ENCODE results near the gene MN1. TPM values are rescaled to one million over a fixed set of nuclear protein-coding genes. Genes with fewer than 3 reads are reported as not detected.

The MN1 gene
- total and polyA plus RNA-seq, 12 donors = 2.3 to 8.3 (median 5.5) TPM

DNA sequence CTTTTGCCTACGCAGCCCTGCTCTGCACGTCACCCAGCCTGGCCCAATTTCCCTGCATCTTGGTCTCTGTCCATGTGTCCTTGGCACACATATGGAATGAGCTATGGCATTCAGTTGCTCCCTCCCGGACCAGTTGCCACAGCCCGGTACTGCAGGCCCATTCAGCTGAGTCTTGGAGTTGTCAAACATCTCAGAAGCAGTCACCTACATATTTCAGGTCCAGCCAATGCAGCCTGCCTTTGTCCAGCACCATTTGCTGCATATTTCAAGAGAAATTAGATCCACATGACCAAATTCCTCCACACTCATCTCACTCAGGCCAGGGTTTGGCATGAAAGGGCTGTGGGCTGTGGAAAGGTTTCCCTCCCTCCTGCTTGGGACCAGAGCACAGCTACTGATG lies 76.8 kb downstream of the MN1 start:
- H3K27ac ChIP-seq = peak overlapping the region in 3 of 10 donors; percentile 4 to 30 (median 9)
- ATAC-seq (no peak), DNase-seq (no peak)
- no peaks in the 10 kb centered on the region for H3K27me3 ChIP-seq
- H3K9me3 ChIP-seq = no peaks in the 10 kb centered on the region
- H3K4me3 ChIP-seq = no peak overlapping the region
- H3K4me1 ChIP-seq = peaks cover 4 to 41% (median 21%) of the 10 kb centered on the region in 9 donors
- intact Hi-C loops (cut with DNase I) = loop anchor here in 2 of 10 donors (5.0 to 10.0 kb wide), 3 partner anchors 63 to 78 kb away; partner anchors contain the start of gene MN1 (in 1 of the 2)
- no peak for TF ChIP-seq CTCF (IDR thresholded peaks at IDR 0.05)
- H3K36me3 ChIP-seq = no peaks in the 10 kb centered on the region
- WGBS, 2 donors = 83 to 92% methylated on average over 4 of the region's 4 CpGs

DNA sequence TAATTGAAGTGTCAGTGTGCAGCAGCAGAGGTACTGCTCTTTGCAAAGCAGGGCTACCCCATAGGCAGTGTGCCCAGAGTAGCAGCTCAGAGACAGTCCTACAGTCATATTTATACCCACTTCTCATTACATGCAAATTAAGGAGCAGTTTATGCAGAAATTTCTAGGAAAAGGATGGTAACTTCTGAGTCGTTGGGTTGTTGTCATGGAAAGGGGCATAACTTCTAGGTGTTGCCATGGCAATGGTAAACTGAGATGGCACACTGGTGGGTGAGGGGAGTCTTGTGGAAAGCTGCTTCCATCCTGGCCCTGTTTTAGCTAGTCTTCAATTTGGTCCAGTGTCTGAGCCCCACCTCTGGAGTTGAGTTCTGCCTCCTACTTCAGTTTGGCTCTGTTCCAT lies 77.4 kb downstream of the MN1 start:
- 76 to 94% methylated on average over 1 of the region's 1 CpG for WGBS, 2 donors
- DNase-seq = no peak
- Histone ChIP-seq H3K27me3 (no peaks in the 10 kb centered on the region), H3K4me1 (peaks cover 4 to 47% (median 26%) of the 10 kb centered on the region in 9 donors), H3K4me3 (no peak overlapping the region), H3K36me3 (no peaks in the 10 kb centered on the region), H3K27ac (no peak overlapping the region), H3K9me3 (no peaks in the 10 kb centered on the region)
- no peak for ATAC-seq
- no peak for TF ChIP-seq CTCF (IDR thresholded peaks at IDR 0.05)
- intact Hi-C loops (cut with DNase I) = loop anchor here in 2 of 10 donors (5.0 to 10.0 kb wide), 2 partner anchors 71 to 78 kb away; partner anchors contain the start of gene MN1 (in 1 of the 2)

GRCh38 chr22:27723708-27724107 lies 77.8 kb downstream of the MN1 start:
- intact Hi-C loops (cut with DNase I) = loop anchor here in 2 of 10 donors (5.0 to 10.0 kb wide), 2 partner anchors 71 to 79 kb away; partner anchors contain the start of gene MN1 (in 1 of the 2)
- H3K27ac ChIP-seq = no peak overlapping the region

DNA sequence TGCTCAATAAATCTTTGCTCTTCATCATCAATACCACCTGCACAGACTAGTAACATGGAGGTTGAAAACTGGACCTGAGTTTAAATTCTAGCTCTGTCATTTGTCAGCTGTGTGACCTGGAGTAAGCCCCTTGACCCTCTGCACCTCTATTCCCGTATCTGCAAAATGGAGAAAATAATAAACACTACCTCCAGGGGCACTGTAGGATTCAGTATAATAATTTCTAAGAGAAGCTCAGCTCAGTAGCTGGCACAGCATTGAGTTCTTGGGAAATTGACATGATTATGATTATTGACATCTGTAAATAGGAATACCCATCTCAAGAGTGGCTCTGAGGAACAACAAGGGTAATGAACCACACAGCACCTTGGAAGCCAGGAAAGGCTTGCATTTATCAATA lies 78.4 kb downstream of the MN1 start:
- TF ChIP-seq CTCF (IDR thresholded peaks at IDR 0.05) = peak in 5 of 9 donors; percentile 9 to 27 (median 23)

More at GRCh38 chr22:27723708-27724107, 77.8 kb downstream of the MN1 start:
- no peaks in the 10 kb centered on the region for H3K9me3 ChIP-seq
- H3K36me3 ChIP-seq = no peaks in the 10 kb centered on the region
- WGBS, 2 donors = 91 to 97% methylated on average over 2 of the region's 2 CpGs
- TF ChIP-seq CTCF (IDR thresholded peaks at IDR 0.05) = no peak
- H3K4me3 ChIP-seq = no peak overlapping the region
- ATAC-seq = no peak
- no peak for DNase-seq
- no peaks in the 10 kb centered on the region for H3K27me3 ChIP-seq
- H3K4me1 ChIP-seq = peaks cover 4 to 51% (median 27%) of the 10 kb centered on the region in 9 donors

More for the DNA sequence above, 78.4 kb downstream of the MN1 start:
- WGBS, 2 donors = 23 to 44% methylated on average over 1 of the region's 1 CpG
- no peak for DNase-seq
- no peak for ATAC-seq
- no peak overlapping the region for H3K4me3 ChIP-seq
- H3K4me1 ChIP-seq = peaks cover 4 to 56% (median 32%) of the 10 kb centered on the region in 9 donors
- H3K36me3 ChIP-seq = no peaks in the 10 kb centered on the region
- H3K27me3 ChIP-seq = no peaks in the 10 kb centered on the region
- intact Hi-C loops (cut with DNase I) = loop anchor here in 2 of 10 donors (5.0 to 10.0 kb wide), 2 partner anchors 72 to 79 kb away; partner anchors contain the start of gene MN1 (in 1 of the 2)
- no peak overlapping the region for H3K27ac ChIP-seq
- no peaks in the 10 kb centered on the region for H3K9me3 ChIP-seq
